Fibroblast of the aortic adventitia (primary cell): Measurements from ENCODE around the gene CKB. TPM values are rescaled to one million over a fixed set of nuclear protein-coding genes. Genes with fewer than 3 reads are reported as not detected.

Experiments
- DNase-seq: peaks from one replicate; pipeline ENCODE4 v3.0.0-alpha.2; 2010; ENCODE audit warnings: low read depth
- H3K4me3 ChIP-seq: 2 replicates; pipeline ENCODE4 v1.5.1; 2011; ENCODE audit warnings: low read depth, mild to moderate bottlenecking, control low read depth, low read length, moderate library complexity
- CTCF ChIP-seq: IDR thresholded peaks from 2 replicates; pipeline ENCODE4 v1.5.1; 2011; ENCODE audit warnings: mild to moderate bottlenecking, low read length, control low read depth, inconsistent platforms; ENCODE audit not compliant: insufficient read depth
- total RNA-seq: library from RNA; depleted of rRNA; stranded (reverse); fragments of >200 nt; gene quantifications from 2 replicates; pipeline ENCODE4 v1.2.3, GENCODE V29; 2012; ENCODE audit warnings: low replicate concordance

Gene CKB
- total RNA-seq, 1 donor, result 17.6 TPM

GRCh38 chr14:103541709-103542604, 19.3 kb upstream of the CKB start:
- no peak for DNase-seq
- no peak for TF ChIP-seq CTCF
- no peak overlapping the region for H3K4me3 ChIP-seq

GRCh38 chr14:103540821-103541708, 18.4 kb upstream of the CKB start:
- no peak for TF ChIP-seq CTCF
- H3K4me3 ChIP-seq, result no peak overlapping the region
- no peak for DNase-seq

- DNase-seq, result no peak
- no peak overlapping the region for H3K4me3 ChIP-seq
- TF ChIP-seq CTCF, result no peak
Observed at GRCh38 chr14:103539056-103539825, 16.6 kb upstream of the CKB start.

- TF ChIP-seq CTCF, result no peak
- no peak for DNase-seq
- H3K4me3 ChIP-seq, result no peak overlapping the region
Observed at GRCh38 chr14:103538291-103539055, 15.8 kb upstream of the CKB start.

- DNase-seq, result no peak
- no peak overlapping the region for H3K4me3 ChIP-seq
- no peak for TF ChIP-seq CTCF
Observed at GRCh38 chr14:103537175-103537990, 14.8 kb upstream of the CKB start.
